H1 (cell line): ENCODE results near the gene CBX2. TPM values are rescaled to one million over a fixed set of nuclear protein-coding genes. Genes with fewer than 3 reads are reported as not detected.

Experiments
- RBBP5 ChIP-seq: IDR thresholded peaks from 2 replicates; pipeline ENCODE4 v1.7.1; 2012; ENCODE audit warnings: low read depth, mild to moderate bottlenecking, inconsistent platforms, low read length, moderate library complexity, borderline replicate concordance
- SIN3A ChIP-seq, 2 experiments: IDR thresholded peaks in 1 of 2; conservative IDR thresholded peaks in 1 of 2; 2 replicates each; pipeline ENCODE4 v1.6.1; 2011 to 2012; ENCODE audit warnings: low read length in 2 of 2, improper control_type of control experiment in 1 of 2, low read depth in 1 of 2, mild to moderate bottlenecking in 1 of 2
- SRF ChIP-seq: IDR thresholded peaks from 2 replicates; pipeline ENCODE4 v1.6.1; 2011; ENCODE audit warnings: mild to moderate bottlenecking, low read depth, low read length, moderate library complexity
- TAF7 ChIP-seq: optimal IDR thresholded peaks from 2 replicates; pipeline ENCODE3; 2011; ENCODE audit warnings: low read depth, mild to moderate bottlenecking, inconsistent platforms, low read length, moderate library complexity, borderline replicate concordance
- TEAD4 ChIP-seq: IDR thresholded peaks from 2 replicates; pipeline ENCODE4 v1.6.1; 2012; ENCODE audit warnings: low read depth, low read length, inconsistent platforms, mixed read lengths
- polyA plus RNA-seq, 7 experiments: library from polyadenylated mRNA; depleted of rRNA in 3 of 7; stranded (reverse) in 5 of 7; unstranded in 2 of 7; fragments of >200 nt in 5 of 7; fragments of 200-250 nt in 2 of 7; gene quantifications; 1 replicate in 5 of 7; 2 replicates in 1 of 7; 4 replicates in 1 of 7; pipeline versions ENCODE4 v1.2.1 to v1.2.3, GENCODE V29; 2011 to 2013; ENCODE audit warnings: missing spikeins in 2 of 7, mixed read lengths in 2 of 7
- total RNA-seq: library from RNA; stranded (reverse); fragmentation: NEBNext Ultra II Directional; extraction: Animal tissue kit (Norgen Biotek cat#: 25700); gene quantifications from 2 replicates; pipeline ENCODE4 v1.2.1, GENCODE V29; 2021
- TF ChIP-seq, protein P1 (sequence below): fragments of 300-600 bp; sonication (generic); IDR thresholded peaks from 2 replicates; pipeline ENCODE4 v1.7.1; 2012; ENCODE audit warnings: low read length, moderate library complexity, mild to moderate bottlenecking, inconsistent platforms; ENCODE audit not compliant: insufficient replicate concordance

CBX2 gene
- total and polyA plus RNA-seq, 2 of the 8 experiments (the other 6 are each of a cell fraction or from before 2014, with no cell fraction given), result 64.3 to 83.9 TPM

DNA sequence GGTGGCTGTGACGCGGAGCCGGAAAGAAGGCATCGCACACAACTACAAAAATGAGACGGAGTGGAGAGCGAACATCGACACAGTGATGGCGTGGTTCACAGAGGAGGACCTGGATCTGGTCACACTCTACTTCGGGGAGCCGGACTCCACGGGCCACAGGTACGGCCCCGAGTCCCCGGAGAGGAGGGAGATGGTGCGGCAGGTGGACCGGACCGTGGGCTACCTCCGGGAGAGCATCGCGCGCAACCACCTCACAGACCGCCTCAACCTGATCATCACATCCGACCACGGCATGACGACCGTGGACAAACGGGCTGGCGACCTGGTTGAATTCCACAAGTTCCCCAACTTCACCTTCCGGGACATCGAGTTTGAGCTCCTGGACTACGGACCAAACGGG is 42.9 kb upstream of the CBX2 start (continued):
- TF ChIP-seq, protein P1, sequence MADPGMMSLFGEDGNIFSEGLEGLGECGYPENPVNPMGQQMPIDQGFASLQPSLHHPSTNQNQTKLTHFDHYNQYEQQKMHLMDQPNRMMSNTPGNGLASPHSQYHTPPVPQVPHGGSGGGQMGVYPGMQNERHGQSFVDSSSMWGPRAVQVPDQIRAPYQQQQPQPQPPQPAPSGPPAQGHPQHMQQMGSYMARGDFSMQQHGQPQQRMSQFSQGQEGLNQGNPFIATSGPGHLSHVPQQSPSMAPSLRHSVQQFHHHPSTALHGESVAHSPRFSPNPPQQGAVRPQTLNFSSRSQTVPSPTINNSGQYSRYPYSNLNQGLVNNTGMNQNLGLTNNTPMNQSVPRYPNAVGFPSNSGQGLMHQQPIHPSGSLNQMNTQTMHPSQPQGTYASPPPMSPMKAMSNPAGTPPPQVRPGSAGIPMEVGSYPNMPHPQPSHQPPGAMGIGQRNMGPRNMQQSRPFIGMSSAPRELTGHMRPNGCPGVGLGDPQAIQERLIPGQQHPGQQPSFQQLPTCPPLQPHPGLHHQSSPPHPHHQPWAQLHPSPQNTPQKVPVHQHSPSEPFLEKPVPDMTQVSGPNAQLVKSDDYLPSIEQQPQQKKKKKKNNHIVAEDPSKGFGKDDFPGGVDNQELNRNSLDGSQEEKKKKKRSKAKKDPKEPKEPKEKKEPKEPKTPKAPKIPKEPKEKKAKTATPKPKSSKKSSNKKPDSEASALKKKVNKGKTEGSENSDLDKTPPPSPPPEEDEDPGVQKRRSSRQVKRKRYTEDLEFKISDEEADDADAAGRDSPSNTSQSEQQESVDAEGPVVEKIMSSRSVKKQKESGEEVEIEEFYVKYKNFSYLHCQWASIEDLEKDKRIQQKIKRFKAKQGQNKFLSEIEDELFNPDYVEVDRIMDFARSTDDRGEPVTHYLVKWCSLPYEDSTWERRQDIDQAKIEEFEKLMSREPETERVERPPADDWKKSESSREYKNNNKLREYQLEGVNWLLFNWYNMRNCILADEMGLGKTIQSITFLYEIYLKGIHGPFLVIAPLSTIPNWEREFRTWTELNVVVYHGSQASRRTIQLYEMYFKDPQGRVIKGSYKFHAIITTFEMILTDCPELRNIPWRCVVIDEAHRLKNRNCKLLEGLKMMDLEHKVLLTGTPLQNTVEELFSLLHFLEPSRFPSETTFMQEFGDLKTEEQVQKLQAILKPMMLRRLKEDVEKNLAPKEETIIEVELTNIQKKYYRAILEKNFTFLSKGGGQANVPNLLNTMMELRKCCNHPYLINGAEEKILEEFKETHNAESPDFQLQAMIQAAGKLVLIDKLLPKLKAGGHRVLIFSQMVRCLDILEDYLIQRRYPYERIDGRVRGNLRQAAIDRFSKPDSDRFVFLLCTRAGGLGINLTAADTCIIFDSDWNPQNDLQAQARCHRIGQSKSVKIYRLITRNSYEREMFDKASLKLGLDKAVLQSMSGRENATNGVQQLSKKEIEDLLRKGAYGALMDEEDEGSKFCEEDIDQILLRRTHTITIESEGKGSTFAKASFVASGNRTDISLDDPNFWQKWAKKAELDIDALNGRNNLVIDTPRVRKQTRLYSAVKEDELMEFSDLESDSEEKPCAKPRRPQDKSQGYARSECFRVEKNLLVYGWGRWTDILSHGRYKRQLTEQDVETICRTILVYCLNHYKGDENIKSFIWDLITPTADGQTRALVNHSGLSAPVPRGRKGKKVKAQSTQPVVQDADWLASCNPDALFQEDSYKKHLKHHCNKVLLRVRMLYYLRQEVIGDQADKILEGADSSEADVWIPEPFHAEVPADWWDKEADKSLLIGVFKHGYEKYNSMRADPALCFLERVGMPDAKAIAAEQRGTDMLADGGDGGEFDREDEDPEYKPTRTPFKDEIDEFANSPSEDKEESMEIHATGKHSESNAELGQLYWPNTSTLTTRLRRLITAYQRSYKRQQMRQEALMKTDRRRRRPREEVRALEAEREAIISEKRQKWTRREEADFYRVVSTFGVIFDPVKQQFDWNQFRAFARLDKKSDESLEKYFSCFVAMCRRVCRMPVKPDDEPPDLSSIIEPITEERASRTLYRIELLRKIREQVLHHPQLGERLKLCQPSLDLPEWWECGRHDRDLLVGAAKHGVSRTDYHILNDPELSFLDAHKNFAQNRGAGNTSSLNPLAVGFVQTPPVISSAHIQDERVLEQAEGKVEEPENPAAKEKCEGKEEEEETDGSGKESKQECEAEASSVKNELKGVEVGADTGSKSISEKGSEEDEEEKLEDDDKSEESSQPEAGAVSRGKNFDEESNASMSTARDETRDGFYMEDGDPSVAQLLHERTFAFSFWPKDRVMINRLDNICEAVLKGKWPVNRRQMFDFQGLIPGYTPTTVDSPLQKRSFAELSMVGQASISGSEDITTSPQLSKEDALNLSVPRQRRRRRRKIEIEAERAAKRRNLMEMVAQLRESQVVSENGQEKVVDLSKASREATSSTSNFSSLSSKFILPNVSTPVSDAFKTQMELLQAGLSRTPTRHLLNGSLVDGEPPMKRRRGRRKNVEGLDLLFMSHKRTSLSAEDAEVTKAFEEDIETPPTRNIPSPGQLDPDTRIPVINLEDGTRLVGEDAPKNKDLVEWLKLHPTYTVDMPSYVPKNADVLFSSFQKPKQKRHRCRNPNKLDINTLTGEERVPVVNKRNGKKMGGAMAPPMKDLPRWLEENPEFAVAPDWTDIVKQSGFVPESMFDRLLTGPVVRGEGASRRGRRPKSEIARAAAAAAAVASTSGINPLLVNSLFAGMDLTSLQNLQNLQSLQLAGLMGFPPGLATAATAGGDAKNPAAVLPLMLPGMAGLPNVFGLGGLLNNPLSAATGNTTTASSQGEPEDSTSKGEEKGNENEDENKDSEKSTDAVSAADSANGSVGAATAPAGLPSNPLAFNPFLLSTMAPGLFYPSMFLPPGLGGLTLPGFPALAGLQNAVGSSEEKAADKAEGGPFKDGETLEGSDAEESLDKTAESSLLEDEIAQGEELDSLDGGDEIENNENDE, result no peak
- TF ChIP-seq RBBP5, result no peak
- no peak for TF ChIP-seq SRF
- no peak for TF ChIP-seq SIN3A (conservative IDR thresholded peaks at IDR 0.05 in 1 of 2, IDR thresholded peaks at IDR 0.05 in 1 of 2; ENCODE audit: low read depth in 1 of 2, low read length in 2 of 2)
- no peak for TF ChIP-seq TAF7
- no peak for TF ChIP-seq TEAD4
